Endodermal cell (in vitro differentiated cells): ENCODE results near the gene FASTKD3. TPM values are rescaled to one million over a fixed set of nuclear protein-coding genes. Genes with fewer than 3 reads are reported as not detected.

Experiments used
- DNase-seq: peaks from one replicate; pipeline ENCODE4 v3.0.0-alpha.2; 2017
- H3K27ac ChIP-seq: 2 replicates; pipeline ENCODE4 v1.5.1; 2013; ENCODE audit warnings: mild to moderate bottlenecking, low read depth, low read length, moderate library complexity
- H3K27me3 ChIP-seq: 2 replicates; pipeline ENCODE4 v1.6.1; 2013; ENCODE audit warnings: mild to moderate bottlenecking, low read length, moderate library complexity; ENCODE audit not compliant: insufficient read depth, control insufficient read depth, poor library complexity, severe bottlenecking
- H3K36me3 ChIP-seq: 2 replicates; pipeline ENCODE4 v1.7.0; 2013; ENCODE audit warnings: mild to moderate bottlenecking, low read length, moderate library complexity; ENCODE audit not compliant: control insufficient read depth, insufficient read depth
- H3K4me1 ChIP-seq: one replicate; pipeline ENCODE4 v1.7.0; 2013; ENCODE audit warnings: low read length; ENCODE audit not compliant: control insufficient read depth, insufficient read depth
- H3K4me3 ChIP-seq: 2 replicates; pipeline ENCODE4 v1.5.1; 2013; ENCODE audit warnings: mild to moderate bottlenecking, low read length, moderate library complexity
- H3K9ac ChIP-seq: 2 replicates; pipeline ENCODE4 v1.6.1; 2013; ENCODE audit warnings: mild to moderate bottlenecking, low read length, moderate library complexity; ENCODE audit not compliant: poor library complexity, severe bottlenecking; ENCODE audit errors: extremely low read depth
- H3K9me3 ChIP-seq: 2 replicates; pipeline ENCODE4 v1.6.1; 2013; ENCODE audit warnings: mild to moderate bottlenecking, low read length, moderate library complexity; ENCODE audit not compliant: control insufficient read depth
- H3K27ac Mint-ChIP-seq: 2 replicates; pipeline ENCODE4 v1.8.0; 2020; ENCODE audit warnings: mixed read lengths
- H3K27me3 Mint-ChIP-seq: 2 replicates; pipeline ENCODE4 v1.8.0; 2021; ENCODE audit warnings: mild to moderate bottlenecking, mixed read lengths; ENCODE audit not compliant: insufficient read depth
- H3K36me3 Mint-ChIP-seq: 2 replicates; pipeline ENCODE4 v1.8.0; 2020; ENCODE audit warnings: low read depth, mixed read lengths
- H3K4me1 Mint-ChIP-seq: 2 replicates; pipeline ENCODE4 v1.8.0; 2020; ENCODE audit warnings: mixed read lengths
- H3K4me3 Mint-ChIP-seq: 2 replicates; pipeline ENCODE4 v1.8.0; 2020; ENCODE audit warnings: mild to moderate bottlenecking, moderate library complexity, mixed read lengths
- H3K9me3 Mint-ChIP-seq: 2 replicates; pipeline ENCODE4 v1.8.0; 2020; ENCODE audit warnings: mild to moderate bottlenecking, mixed read lengths
- WGBS, 2 experiments: methylation state at CpG; one replicate each; pipeline versions ENCODE4 v1.1.5 to v1.1.7; 2013; ENCODE audit warnings: missing lambda C conversion rate in 2 of 2, mixed read lengths in 1 of 2; ENCODE audit not compliant: insufficient coverage in 1 of 2, insufficient read length in 1 of 2; 5-methylcytosine and 5-hydroxymethylcytosine counted together
- total RNA-seq, 2 donors: library from RNA; stranded (reverse); fragmentation: NEBNext Ultra II Directional in 1 of 2; extraction: Animal tissue kit (Norgen Biotek cat#: 25700) in 1 of 2; gene quantifications; 2 replicates in 1 of 2; 3 replicates in 1 of 2; pipeline ENCODE4 v1.2.1, GENCODE V29; 2021
- TF ChIP-seq, protein P1 (sequence below): fragments of 200-600 bp; sonication (generic); conservative IDR thresholded peaks from 2 replicates; pipeline ENCODE4 v1.5.0; 2021; ENCODE audit warnings: antibody characterized with exemption, mild to moderate bottlenecking

Gene FASTKD3
- total RNA-seq, 2 donors from 2014 or later, result 6.6 to 8.5 TPM

DNA sequence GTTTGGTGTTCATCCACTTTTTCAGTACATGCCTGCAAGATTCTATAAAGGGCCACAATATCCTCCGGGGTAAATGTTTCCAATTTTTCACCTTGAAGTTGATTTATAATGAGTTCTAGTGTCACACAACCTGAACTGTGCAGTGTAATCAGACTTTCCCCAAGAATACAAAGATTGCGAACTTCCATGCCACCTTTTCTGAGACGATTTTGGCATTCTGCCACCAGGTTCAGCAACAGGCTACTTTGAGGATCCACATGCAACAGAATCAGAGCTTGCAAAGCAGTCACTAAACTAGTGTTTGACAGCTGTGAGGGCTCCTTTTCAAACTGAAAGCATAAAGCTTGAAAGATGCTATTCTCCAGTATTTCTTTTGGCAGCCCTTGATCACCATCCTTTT, 1.6 kb downstream of the FASTKD3 start:
- peaks cover 14% of the 10 kb centered on the region for H3K4me1 Mint-ChIP-seq
- no peak overlapping the region for H3K4me3 Mint-ChIP-seq
- WGBS, 2 experiments, result 93 to 94% methylated on average over 3 of the region's 3 CpGs
- Histone ChIP-seq H3K9me3 (no peaks in the 10 kb centered on the region), H3K4me1 (peaks cover 7% of the 10 kb centered on the region), H3K9ac (no peak overlapping the region), H3K27ac (no peak overlapping the region), H3K4me3 (peak overlapping the region; percentile 85), H3K36me3 (peaks cover 29% of the 10 kb centered on the region), H3K27me3 (no peaks in the 10 kb centered on the region)
- DNase-seq, result no peak
- TF ChIP-seq, protein P1, sequence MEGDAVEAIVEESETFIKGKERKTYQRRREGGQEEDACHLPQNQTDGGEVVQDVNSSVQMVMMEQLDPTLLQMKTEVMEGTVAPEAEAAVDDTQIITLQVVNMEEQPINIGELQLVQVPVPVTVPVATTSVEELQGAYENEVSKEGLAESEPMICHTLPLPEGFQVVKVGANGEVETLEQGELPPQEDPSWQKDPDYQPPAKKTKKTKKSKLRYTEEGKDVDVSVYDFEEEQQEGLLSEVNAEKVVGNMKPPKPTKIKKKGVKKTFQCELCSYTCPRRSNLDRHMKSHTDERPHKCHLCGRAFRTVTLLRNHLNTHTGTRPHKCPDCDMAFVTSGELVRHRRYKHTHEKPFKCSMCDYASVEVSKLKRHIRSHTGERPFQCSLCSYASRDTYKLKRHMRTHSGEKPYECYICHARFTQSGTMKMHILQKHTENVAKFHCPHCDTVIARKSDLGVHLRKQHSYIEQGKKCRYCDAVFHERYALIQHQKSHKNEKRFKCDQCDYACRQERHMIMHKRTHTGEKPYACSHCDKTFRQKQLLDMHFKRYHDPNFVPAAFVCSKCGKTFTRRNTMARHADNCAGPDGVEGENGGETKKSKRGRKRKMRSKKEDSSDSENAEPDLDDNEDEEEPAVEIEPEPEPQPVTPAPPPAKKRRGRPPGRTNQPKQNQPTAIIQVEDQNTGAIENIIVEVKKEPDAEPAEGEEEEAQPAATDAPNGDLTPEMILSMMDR, result no peak
- H3K27me3 Mint-ChIP-seq, result no peaks in the 10 kb centered on the region
- no peaks in the 10 kb centered on the region for H3K9me3 Mint-ChIP-seq
- no peak overlapping the region for H3K27ac Mint-ChIP-seq
- H3K36me3 Mint-ChIP-seq, result peaks cover 4% of the 10 kb centered on the region

DNA sequence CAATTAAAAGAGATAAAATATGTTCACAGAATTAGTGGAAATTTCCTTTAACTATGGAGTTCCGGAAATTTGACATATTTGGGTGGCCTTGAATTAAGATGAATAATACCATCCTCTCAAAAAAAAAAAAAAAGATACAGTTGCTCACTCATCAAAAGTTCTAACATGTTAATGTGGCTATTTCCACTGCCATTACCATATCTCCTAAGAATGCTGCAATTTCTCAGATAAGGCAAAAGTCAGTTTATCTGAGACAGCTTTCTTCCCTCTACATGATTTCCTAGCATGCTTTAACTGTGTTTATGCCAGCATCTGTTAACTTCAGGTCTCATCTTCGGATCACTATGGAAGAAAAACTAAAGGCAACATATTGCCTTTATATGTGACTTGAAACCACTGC, 2.6 kb downstream of the FASTKD3 start:
- Histone ChIP-seq H3K9me3 (no peaks in the 10 kb centered on the region), H3K36me3 (peaks cover 30% of the 10 kb centered on the region), H3K27ac (no peak overlapping the region), H3K4me3 (no peak overlapping the region), H3K4me1 (peaks cover 7% of the 10 kb centered on the region), H3K27me3 (no peaks in the 10 kb centered on the region), H3K9ac (no peak overlapping the region)
- Mint-ChIP-seq H3K4me3 (no peak overlapping the region), H3K9me3 (no peaks in the 10 kb centered on the region), H3K4me1 (peaks cover 14% of the 10 kb centered on the region), H3K27ac (no peak overlapping the region), H3K27me3 (no peaks in the 10 kb centered on the region), H3K36me3 (peaks cover 8% of the 10 kb centered on the region)
- DNase-seq, result no peak
- TF ChIP-seq, protein P1, result no peak
- WGBS, 2 experiments, result 83 to 95% methylated on average over 1 of the region's 2 CpGs

DNA sequence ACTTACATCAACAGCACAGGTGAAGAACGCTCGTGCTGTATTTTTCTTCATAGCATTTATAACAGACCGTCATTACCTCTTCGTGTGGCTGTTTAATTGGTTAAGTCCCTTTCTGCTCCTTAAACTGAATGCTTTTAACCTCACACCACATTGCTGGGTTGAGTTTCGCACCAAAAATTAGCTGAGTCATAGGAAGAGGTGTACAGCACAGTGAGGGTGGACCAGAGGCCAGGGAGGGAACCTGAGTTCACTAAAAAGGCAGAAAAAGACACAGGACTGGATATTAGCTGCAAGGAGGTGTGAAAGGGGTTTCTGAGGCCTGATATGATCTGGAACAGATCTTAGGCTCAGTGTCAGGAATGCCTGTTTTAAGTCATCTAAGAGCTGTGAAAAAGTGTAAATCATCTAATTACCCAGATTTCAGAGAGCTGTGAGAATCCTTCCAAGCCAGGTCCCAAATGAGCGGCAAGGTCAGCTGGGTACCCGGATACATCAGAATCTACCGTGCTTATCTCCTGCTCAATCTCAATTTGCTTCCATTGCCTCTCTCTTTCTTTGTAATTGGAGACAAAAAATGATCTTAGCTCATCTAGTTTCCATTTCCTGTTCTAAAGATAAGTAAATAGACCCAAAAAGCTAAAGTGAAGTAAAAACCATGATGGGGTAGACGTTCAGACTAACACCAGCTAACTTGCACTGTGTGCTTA, 10.8 kb downstream of the FASTKD3 start:
- 91% methylated on average over 6 to 9 of the region's 9 CpGs for WGBS, 2 experiments

More for the DNA sequence above, 10.8 kb downstream of the FASTKD3 start:
- Histone ChIP-seq H3K9ac (no peak overlapping the region), H3K27ac (no peak overlapping the region), H3K36me3 (peaks cover 33% of the 10 kb centered on the region), H3K9me3 (peaks cover 13% of the 10 kb centered on the region), H3K27me3 (no peaks in the 10 kb centered on the region), H3K4me3 (no peak overlapping the region), H3K4me1 (no peaks in the 10 kb centered on the region)
- no peak for DNase-seq
- Mint-ChIP-seq H3K9me3 (peaks cover 10% of the 10 kb centered on the region), H3K27ac (no peak overlapping the region), H3K4me3 (no peak overlapping the region), H3K4me1 (no peaks in the 10 kb centered on the region), H3K27me3 (no peaks in the 10 kb centered on the region), H3K36me3 (peaks cover 21% of the 10 kb centered on the region)
- TF ChIP-seq, protein P1, result no peak
